Measurements from ENCODE around the gene ZNF496. TPM values are rescaled to one million over a fixed set of nuclear protein-coding genes. Genes with fewer than 3 reads are reported as not detected.

ZNF496 gene
- polyA plus RNA-seq, 3 donors: 1.6 to 7.7 (median 2.4) TPM

- no peak overlapping the region for H3K9ac ChIP-seq (ENCODE audit: insufficient read depth, low read length, poor library complexity, severe bottlenecking)
- no peak overlapping the region for H3K4me3 Mint-ChIP-seq
Observed at GRCh38 chr1:247328311-247328710, 3.4 kb downstream of the ZNF496 start.

GRCh38 chr1:247326411-247327130 lies 5.1 kb downstream of the ZNF496 start:
- intact Hi-C loops (cut with micrococcal nuclease): no loop called here
- Mint-ChIP-seq H3K4me3 (no peak overlapping the region), H3K27ac (no peak overlapping the region), H3K27me3 (ENCODE audit: low read depth in 3 of 3) (peaks cover 0 to 4% (median 0%) of the 10 kb centered on the region in 3 donors), H3K4me1 (peaks cover 27% of the 10 kb centered on the region), H3K36me3 (peaks cover 41 to 44% of the 10 kb centered on the region in 2 donors), H3K9me3 (no peaks in the 10 kb centered on the region)
- no peaks in the 10 kb centered on the region for H3K27me3 ChIP-seq (ENCODE audit: control insufficient read depth in 2 of 2, insufficient read depth in 2 of 2, low read length in 2 of 2)
- peaks cover 4% of the 10 kb centered on the region for H3K79me2 ChIP-seq (ENCODE audit: insufficient read depth, low read length)
- H3K9ac ChIP-seq (ENCODE audit: insufficient read depth, low read length, poor library complexity, severe bottlenecking): no peak overlapping the region
- H2AFZ ChIP-seq (ENCODE audit: insufficient read depth, low read depth, low read length, poor library complexity, severe bottlenecking): no peak overlapping the region
- 0% methylated on average over 1 of the region's 8 CpGs for WGBS (ENCODE audit: insufficient coverage)
- H3K4me2 ChIP-seq (replicated peaks; ENCODE audit: extremely low read depth, low read length, poor library complexity, severe bottlenecking): no peak overlapping the region
- no peak for TF ChIP-seq CTCF (IDR thresholded peaks at IDR 0.05)
- H4K20me1 ChIP-seq (ENCODE audit: insufficient read depth, low read length): no peaks in the 10 kb centered on the region
- peaks cover 10 to 33% of the 10 kb centered on the region in 2 donors for H3K36me3 ChIP-seq (replicated peaks in 1 of 2; ENCODE audit: control insufficient read depth in 1 of 2, insufficient read depth in 2 of 2, low read length in 2 of 2)
- H3K9me3 ChIP-seq (replicated peaks in 1 of 2; ENCODE audit: control insufficient read depth in 1 of 2, insufficient read depth in 1 of 2, low read length in 2 of 2): no peaks in the 10 kb centered on the region
- H3K4me1 ChIP-seq (ENCODE audit: control insufficient read depth in 1 of 2, insufficient read depth in 2 of 2, low read length in 2 of 2): peaks cover 17 to 20% of the 10 kb centered on the region in 2 donors
- DNase-seq: no peak
- no peak overlapping the region for H3K27ac ChIP-seq (ENCODE audit: low read depth in 1 of 2, low read length in 2 of 2)
- no peak overlapping the region for H3K4me3 ChIP-seq (replicated peaks in 1 of 3; ENCODE audit: low read depth in 2 of 3, low read length in 3 of 3)

More at GRCh38 chr1:247328311-247328710, 3.4 kb downstream of the ZNF496 start:
- intact Hi-C loops (cut with micrococcal nuclease): no loop called here
- peaks cover 0 to 6% of the 10 kb centered on the region in 2 donors for H3K27me3 ChIP-seq (ENCODE audit: control insufficient read depth in 2 of 2, insufficient read depth in 2 of 2, low read length in 2 of 2)
- H4K20me1 ChIP-seq (ENCODE audit: insufficient read depth, low read length): no peaks in the 10 kb centered on the region
- Mint-ChIP-seq H3K27me3 (ENCODE audit: low read depth in 3 of 3) (peaks cover 3 to 15% (median 7%) of the 10 kb centered on the region in 3 donors), H3K36me3 (peaks cover 32 to 39% of the 10 kb centered on the region in 2 donors), H3K9me3 (no peaks in the 10 kb centered on the region), H3K4me1 (peaks cover 26% of the 10 kb centered on the region), H3K27ac (no peak overlapping the region)
- H3K4me1 ChIP-seq (ENCODE audit: control insufficient read depth in 1 of 2, insufficient read depth in 2 of 2, low read length in 2 of 2): peaks cover 17 to 21% of the 10 kb centered on the region in 2 donors
- no peak overlapping the region for H3K4me3 ChIP-seq (replicated peaks in 1 of 3; ENCODE audit: low read depth in 2 of 3, low read length in 3 of 3)
- DNase-seq: no peak
- H3K4me2 ChIP-seq (replicated peaks; ENCODE audit: extremely low read depth, low read length, poor library complexity, severe bottlenecking): no peak overlapping the region
- peaks cover 4% of the 10 kb centered on the region for H3K79me2 ChIP-seq (ENCODE audit: insufficient read depth, low read length)
- no peak for TF ChIP-seq CTCF (IDR thresholded peaks at IDR 0.05)
- no peaks in the 10 kb centered on the region for H3K9me3 ChIP-seq (replicated peaks in 1 of 2; ENCODE audit: control insufficient read depth in 1 of 2, insufficient read depth in 1 of 2, low read length in 2 of 2)
- 92% methylated on average over 5 of the region's 5 CpGs for WGBS (ENCODE audit: insufficient coverage)
- H3K27ac ChIP-seq (ENCODE audit: low read depth in 1 of 2, low read length in 2 of 2): no peak overlapping the region
- peaks cover 10 to 19% of the 10 kb centered on the region in 2 donors for H3K36me3 ChIP-seq (replicated peaks in 1 of 2; ENCODE audit: control insufficient read depth in 1 of 2, insufficient read depth in 2 of 2, low read length in 2 of 2)
- H2AFZ ChIP-seq (ENCODE audit: insufficient read depth, low read depth, low read length, poor library complexity, severe bottlenecking): no peak overlapping the region

All from CD14-positive monocyte (primary cell).